ENCODE results near the gene TMEM37. TPM values are rescaled to one million over a fixed set of nuclear protein-coding genes. Genes with fewer than 3 reads are reported as not detected.

The TMEM37 gene
- total RNA-seq, 1 experiment from 2014 or later, result 2.3 TPM

GRCh38 chr2:119461811-119462210 lies 30.2 kb downstream of the TMEM37 start:
- POLR2A ChIA-PET, result interaction anchor here (0.8 kb wide), 1 partner anchor 32 kb away, joined by 3 read pairs; no protein-coding TSS in a partner anchor
- Histone ChIP-seq H3K27me3 (ENCODE audit: insufficient read depth, low read length) (no peaks in the 10 kb centered on the region), H3K9me3 (ENCODE audit: control insufficient read depth in 1 of 2, insufficient read depth in 1 of 2, low read depth in 1 of 2, low read length in 2 of 2) (no peaks in the 10 kb centered on the region), H3K4me1 (ENCODE audit: control insufficient read depth in 1 of 2, insufficient read depth in 2 of 2, low read length in 2 of 2) (no peaks in the 10 kb centered on the region), H3K9ac (ENCODE audit: low read length) (no peak overlapping the region), H4K20me1 (ENCODE audit: insufficient read depth) (no peaks in the 10 kb centered on the region), H3K4me3 (replicated peaks in 1 of 2; ENCODE audit: low read depth in 1 of 2, low read length in 2 of 2) (no peak overlapping the region), H3K27ac (ENCODE audit: low read depth, low read length) (no peak overlapping the region), H3K79me2 (ENCODE audit: insufficient read depth, low read length) (no peaks in the 10 kb centered on the region), H3K4me2 (ENCODE audit: low read length) (no peak overlapping the region), H3K36me3 (ENCODE audit: control insufficient read depth in 1 of 2, insufficient read depth in 2 of 2, low read length in 2 of 2) (no peaks in the 10 kb centered on the region), H2AFZ (ENCODE audit: low read depth, low read length, poor library complexity, severe bottlenecking) (no peak overlapping the region), H3K9me2 (ENCODE audit: insufficient read depth) (no peaks in the 10 kb centered on the region)
- DNase-seq (ENCODE audit: low read depth, low spot score) (no peak), ATAC-seq (no peak)
- intact Hi-C loops (cut with micrococcal nuclease), result no loop called here
- CTCF ChIA-PET, result interaction anchor here (1.3 kb wide), 1 partner anchor 14 kb away, joined by 6 read pairs; no protein-coding TSS in a partner anchor
- RAD21 ChIA-PET (ENCODE audit: low non-redundant PET in 1 of 2, low total read pairs in 2 of 2, uncharacterized antibody in 2 of 2, unreplicated experiment in 2 of 2), result no interaction called here
- no peak for TF ChIP-seq ZFX (IDR thresholded peaks at IDR 0.05)
- no peak for TF ChIP-seq CEBPB (IDR thresholded peaks at IDR 0.05; ENCODE audit: low read depth)
- TF ChIP-seq EZH2 (IDR thresholded peaks at IDR 0.05), result no peak
- TF ChIP-seq ATF3 (IDR thresholded peaks at IDR 0.05), result no peak
- TF ChIP-seq RAD21 (IDR thresholded peaks at IDR 0.05; ENCODE audit: low read depth), result no peak
- TF ChIP-seq, protein P1, sequence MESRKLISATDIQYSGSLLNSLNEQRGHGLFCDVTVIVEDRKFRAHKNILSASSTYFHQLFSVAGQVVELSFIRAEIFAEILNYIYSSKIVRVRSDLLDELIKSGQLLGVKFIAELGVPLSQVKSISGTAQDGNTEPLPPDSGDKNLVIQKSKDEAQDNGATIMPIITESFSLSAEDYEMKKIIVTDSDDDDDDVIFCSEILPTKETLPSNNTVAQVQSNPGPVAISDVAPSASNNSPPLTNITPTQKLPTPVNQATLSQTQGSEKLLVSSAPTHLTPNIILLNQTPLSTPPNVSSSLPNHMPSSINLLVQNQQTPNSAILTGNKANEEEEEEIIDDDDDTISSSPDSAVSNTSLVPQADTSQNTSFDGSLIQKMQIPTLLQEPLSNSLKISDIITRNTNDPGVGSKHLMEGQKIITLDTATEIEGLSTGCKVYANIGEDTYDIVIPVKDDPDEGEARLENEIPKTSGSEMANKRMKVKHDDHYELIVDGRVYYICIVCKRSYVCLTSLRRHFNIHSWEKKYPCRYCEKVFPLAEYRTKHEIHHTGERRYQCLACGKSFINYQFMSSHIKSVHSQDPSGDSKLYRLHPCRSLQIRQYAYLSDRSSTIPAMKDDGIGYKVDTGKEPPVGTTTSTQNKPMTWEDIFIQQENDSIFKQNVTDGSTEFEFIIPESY (IDR thresholded peaks at IDR 0.05; ENCODE audit: extremely low read depth, insufficient replicate concordance, low read length), result no peak
- no peak for TF ChIP-seq EGR1 (IDR thresholded peaks at IDR 0.05; ENCODE audit: low read depth)
- no peak for TF ChIP-seq YY1 (IDR thresholded peaks at IDR 0.05; ENCODE audit: extremely low read depth, insufficient replicate concordance, low read depth, low read length)
- TF ChIP-seq POLR2A (IDR thresholded peaks at IDR 0.05; ENCODE audit: borderline replicate concordance, extremely low read depth, insufficient read depth, insufficient read length), result no peak
- TF ChIP-seq SP1 (IDR thresholded peaks at IDR 0.05; ENCODE audit: low read depth), result no peak
- TF ChIP-seq POLR2AphosphoS5 (IDR thresholded peaks at IDR 0.05; ENCODE audit: low read depth, low read length), result no peak
- no peak for TF ChIP-seq ELF1 (IDR thresholded peaks at IDR 0.05; ENCODE audit: borderline replicate concordance, low read depth)
- TF ChIP-seq ZNF274 (IDR thresholded peaks at IDR 0.05; ENCODE audit: low read depth, low read length), result no peak
- BruUV-seq (replicated peaks), result no TSS peak

Data from HCT116 (cell line).